Measurements from ENCODE around the gene CTRB2. TPM values are rescaled to one million over a fixed set of nuclear protein-coding genes. Genes with fewer than 3 reads are reported as not detected.

Gene CTRB2
- polyA plus RNA-seq, 1 experiment, result not detected

DNA sequence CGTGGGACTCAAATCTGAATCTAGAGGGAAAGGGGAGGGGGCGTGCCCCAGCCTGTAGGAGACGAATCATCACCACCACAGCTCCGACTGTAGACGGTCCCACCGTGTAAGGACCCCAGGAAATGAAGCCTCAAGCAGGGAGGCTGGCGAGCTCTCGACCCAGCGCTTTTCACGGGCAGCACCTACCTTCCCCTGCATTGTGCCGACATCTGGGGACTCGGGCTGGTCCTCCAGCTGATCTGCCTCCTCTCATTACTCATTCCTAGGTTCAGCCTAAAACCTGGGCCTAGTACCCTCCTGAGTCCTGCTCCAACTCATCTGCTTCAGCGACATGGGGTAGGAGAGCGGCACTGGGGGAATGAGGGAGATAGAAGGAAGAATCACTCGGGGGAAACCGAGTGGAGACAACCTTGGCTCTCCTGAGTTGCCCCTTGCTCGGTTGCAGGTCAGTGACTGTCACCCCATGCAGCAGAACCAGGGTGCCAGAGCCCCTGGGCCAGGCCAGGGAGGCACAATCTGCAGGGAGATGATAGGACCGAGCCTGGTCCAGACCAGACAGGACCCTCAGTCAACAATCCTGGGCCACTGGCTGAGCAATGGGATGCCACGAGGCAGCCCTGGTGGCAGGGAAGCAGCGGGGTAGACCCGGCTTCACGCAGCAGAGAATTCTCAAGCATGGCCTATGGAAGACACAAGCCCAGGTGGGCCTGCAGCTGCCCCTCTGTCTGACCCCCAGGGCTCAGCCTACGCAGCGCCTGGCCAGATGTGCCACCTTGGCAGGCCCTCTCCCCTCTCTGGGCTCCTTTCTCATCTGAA is 45.3 kb upstream of the CTRB2 start:
- H3K27ac ChIP-seq (ENCODE audit: low read depth, low read length), result peak overlapping the region; percentile 77
- TF ChIP-seq, protein P1, sequence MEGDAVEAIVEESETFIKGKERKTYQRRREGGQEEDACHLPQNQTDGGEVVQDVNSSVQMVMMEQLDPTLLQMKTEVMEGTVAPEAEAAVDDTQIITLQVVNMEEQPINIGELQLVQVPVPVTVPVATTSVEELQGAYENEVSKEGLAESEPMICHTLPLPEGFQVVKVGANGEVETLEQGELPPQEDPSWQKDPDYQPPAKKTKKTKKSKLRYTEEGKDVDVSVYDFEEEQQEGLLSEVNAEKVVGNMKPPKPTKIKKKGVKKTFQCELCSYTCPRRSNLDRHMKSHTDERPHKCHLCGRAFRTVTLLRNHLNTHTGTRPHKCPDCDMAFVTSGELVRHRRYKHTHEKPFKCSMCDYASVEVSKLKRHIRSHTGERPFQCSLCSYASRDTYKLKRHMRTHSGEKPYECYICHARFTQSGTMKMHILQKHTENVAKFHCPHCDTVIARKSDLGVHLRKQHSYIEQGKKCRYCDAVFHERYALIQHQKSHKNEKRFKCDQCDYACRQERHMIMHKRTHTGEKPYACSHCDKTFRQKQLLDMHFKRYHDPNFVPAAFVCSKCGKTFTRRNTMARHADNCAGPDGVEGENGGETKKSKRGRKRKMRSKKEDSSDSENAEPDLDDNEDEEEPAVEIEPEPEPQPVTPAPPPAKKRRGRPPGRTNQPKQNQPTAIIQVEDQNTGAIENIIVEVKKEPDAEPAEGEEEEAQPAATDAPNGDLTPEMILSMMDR (IDR thresholded peaks at IDR 0.05; ENCODE audit: low read depth, low read length), result no peak
- no peak for DNase-seq (ENCODE audit: low read depth, low spot score)
- H3K4me3 ChIP-seq (ENCODE audit: low read depth, low read length), result peak overlapping the region; percentile 3; the same call in 1 of the 2 replicates
- ChIA-PET POLR2A (interaction anchor here (1.3 kb wide), 1 partner anchor 53 kb away, joined by 3 read pairs; no protein-coding TSS in a partner anchor), CTCF (interaction anchor here (0.6 to 4.0 kb wide), 3 partner anchors 18 to 150 kb away, joined by 3 to 23 read pairs (median 4); no protein-coding TSS in a partner anchor)
- H3K9me3 ChIP-seq (ENCODE audit: control insufficient read depth, insufficient read depth, low read length), result no peaks in the 10 kb centered on the region
- no peaks in the 10 kb centered on the region for H3K27me3 ChIP-seq (ENCODE audit: control insufficient read depth, insufficient read depth, low read length)

- peak within 1 kb of the TSS; percentile 84 for H3K4me3 ChIP-seq (ENCODE audit: low read depth, low read length)
- CTCF ChIA-PET, result no interaction called here
- POLR2A ChIA-PET, result interaction anchor here (1.1 to 2.3 kb wide), 5 partner anchors 13 to 134 kb away, joined by 3 to 12 read pairs (median 4); no protein-coding TSS in a partner anchor
- DNase-seq (ENCODE audit: low read depth, low spot score), result peak; percentile 73
- H3K9me3 ChIP-seq (ENCODE audit: control insufficient read depth, insufficient read depth, low read length), result no peaks in the 10 kb centered on the region
- H3K27me3 ChIP-seq (ENCODE audit: control insufficient read depth, insufficient read depth, low read length), result no peaks in the 10 kb centered on the region
- peak within 1 kb of the TSS; percentile 77 for H3K27ac ChIP-seq (ENCODE audit: low read depth, low read length)
- TF ChIP-seq, protein P1 (IDR thresholded peaks at IDR 0.05; ENCODE audit: low read depth, low read length), result no peak
Observed at GRCh38 chr16:75251280-75252048, 44.5 kb upstream of the CTRB2 start, which contains the start of gene BCAR1. TSS of gene BCAR1 (minus strand) at chr16:75251624. CDS start at chr16:75251482, 142 bp downstream.

DNA sequence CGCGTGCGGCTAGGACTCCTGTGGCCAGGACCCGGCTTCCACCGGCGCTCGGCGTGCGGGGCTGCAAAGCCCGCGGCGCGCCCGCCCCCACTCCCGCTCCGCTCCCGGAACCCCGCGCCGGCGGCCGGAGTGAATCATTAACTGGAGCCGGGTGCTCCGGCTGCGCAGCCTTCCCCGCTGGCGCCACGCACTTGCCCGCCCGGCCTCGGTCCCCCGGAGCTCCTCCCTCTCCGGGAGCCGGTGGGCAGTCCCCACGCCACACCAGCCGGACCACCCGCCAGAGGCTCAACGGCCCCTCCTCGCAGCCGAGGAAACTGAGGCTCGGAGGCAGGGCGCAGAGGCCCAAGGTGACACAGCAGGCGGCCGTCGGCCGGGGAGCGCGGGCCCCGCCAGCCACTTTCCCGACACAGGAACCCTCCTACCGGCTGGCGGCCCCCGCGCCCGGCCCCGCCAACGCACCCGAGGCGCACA is 43.9 kb upstream of the CTRB2 start:
- ChIA-PET CTCF (interaction anchor here (0.6 to 1.4 kb wide), 2 partner anchors 17 to 20 kb away, joined by 4 to 5 read pairs; no protein-coding TSS in a partner anchor), POLR2A (interaction anchor here (1.0 to 2.3 kb wide), 7 partner anchors 12 to 135 kb away, joined by 3 to 12 read pairs (median 4); no protein-coding TSS in a partner anchor)
- H3K9me3 ChIP-seq (ENCODE audit: control insufficient read depth, insufficient read depth, low read length), result no peaks in the 10 kb centered on the region
- H3K27me3 ChIP-seq (ENCODE audit: control insufficient read depth, insufficient read depth, low read length), result no peaks in the 10 kb centered on the region
- H3K4me3 ChIP-seq (ENCODE audit: low read depth, low read length), result peak overlapping the region; percentile 84
- DNase-seq (ENCODE audit: low read depth, low spot score), result no peak
- TF ChIP-seq, protein P1 (IDR thresholded peaks at IDR 0.05; ENCODE audit: low read depth, low read length), result no peak
- peak overlapping the region; percentile 65 for H3K27ac ChIP-seq (ENCODE audit: low read depth, low read length)

DNA sequence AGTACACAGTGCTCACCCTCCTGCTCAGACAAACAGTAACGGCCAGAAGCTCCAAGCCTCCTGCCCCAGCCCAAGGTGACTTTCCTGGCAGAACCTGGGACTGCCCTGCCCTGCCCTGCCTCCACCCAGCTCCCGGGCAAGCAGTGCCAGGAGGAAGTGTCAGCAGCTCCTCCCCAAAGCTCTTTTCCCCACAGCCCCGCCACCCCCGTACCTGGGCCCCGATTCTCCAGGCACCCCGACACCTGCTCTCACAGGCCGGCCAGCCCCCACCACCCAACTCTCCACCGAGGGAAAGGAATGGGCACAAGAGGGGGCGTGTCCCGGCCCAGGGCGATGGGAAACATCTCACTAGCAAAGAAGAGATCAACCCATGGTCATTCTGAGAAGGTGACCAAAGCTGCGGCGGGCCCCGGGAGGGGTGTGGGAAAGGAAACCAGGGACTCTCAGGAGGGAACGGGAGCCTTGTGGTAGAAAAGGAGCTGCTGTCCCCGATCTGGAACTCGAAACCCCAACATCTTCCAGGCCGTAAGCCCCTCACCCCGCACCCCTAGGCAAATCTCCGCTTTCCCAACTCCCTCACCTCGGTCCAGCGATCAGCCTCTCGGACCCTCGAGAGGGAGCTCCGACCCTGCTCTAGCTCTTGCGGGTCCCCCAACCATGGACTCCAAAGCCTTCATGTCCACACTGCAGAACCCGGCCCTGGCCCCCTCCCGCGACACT is 43.3 kb upstream of the CTRB2 start:
- Histone ChIP-seq H3K4me3 (ENCODE audit: low read depth, low read length) (peak overlapping the region; percentile 84), H3K27me3 (ENCODE audit: control insufficient read depth, insufficient read depth, low read length) (no peaks in the 10 kb centered on the region), H3K27ac (ENCODE audit: low read depth, low read length) (peak overlapping the region; percentile 65), H3K9me3 (ENCODE audit: control insufficient read depth, insufficient read depth, low read length) (no peaks in the 10 kb centered on the region; the same call in 1 of the 2 replicates)
- no peak for DNase-seq (ENCODE audit: low read depth, low spot score)
- CTCF ChIA-PET, result interaction anchor here (0.6 to 1.4 kb wide), 2 partner anchors 16 to 21 kb away, joined by 4 to 5 read pairs; no protein-coding TSS in a partner anchor
- POLR2A ChIA-PET, result interaction anchor here (0.6 to 2.3 kb wide), 8 partner anchors 11 to 135 kb away, joined by 3 to 12 read pairs (median 4); no protein-coding TSS in a partner anchor
- TF ChIP-seq, protein P1 (IDR thresholded peaks at IDR 0.05; ENCODE audit: low read depth, low read length), result no peak
